GM23338 (cell line): ENCODE data around the gene DNAH6. TPM values are rescaled to one million over a fixed set of nuclear protein-coding genes. Genes with fewer than 3 reads are reported as not detected.

Source experiments
- ATAC-seq: fragments of 200-7000 bp; cut with Tn5 transposase; 3 replicates; pipeline ENCODE4 v1.9.1; 2020
- DNase-seq: peaks from one replicate; pipeline ENCODE4 v3.0.0-alpha.2; 2015; ENCODE audit warnings: low spot score
- H2AFZ ChIP-seq: fragments of 200-600 bp; sonication (generic); 2 replicates; pipeline ENCODE4 v1.8.0; 2016; ENCODE audit warnings: antibody characterized with exemption, mild to moderate bottlenecking, moderate library complexity
- H3F3A ChIP-seq: fragments of 200-600 bp; sonication (generic); replicated peaks from 2 replicates; pipeline ENCODE4 v1.8.0; 2017; ENCODE audit warnings: antibody characterized with exemption, mixed run types, low read depth
- H3K27ac ChIP-seq: fragments of 200-600 bp; sonication (generic); 2 replicates; pipeline ENCODE4 v1.6.1; 2016; ENCODE audit warnings: low read depth
- H3K27me3 ChIP-seq: fragments of 200-600 bp; sonication (generic); 2 replicates; pipeline ENCODE4 v1.8.0; 2016; ENCODE audit warnings: mild to moderate bottlenecking, mixed run types, moderate library complexity; ENCODE audit not compliant: insufficient read depth
- H3K36me3 ChIP-seq: fragments of 200-600 bp; sonication (generic); 2 replicates; pipeline ENCODE4 v1.8.0; 2016; ENCODE audit warnings: mild to moderate bottlenecking; ENCODE audit not compliant: insufficient read depth
- H3K4me1 ChIP-seq: fragments of 200-600 bp; sonication (generic); 2 replicates; pipeline ENCODE4 v1.8.0; 2016; ENCODE audit warnings: mild to moderate bottlenecking, moderate library complexity; ENCODE audit not compliant: insufficient read depth
- H3K4me2 ChIP-seq: fragments of 200-600 bp; sonication (generic); 2 replicates; pipeline ENCODE4 v1.7.1; 2017; ENCODE audit warnings: mixed run types
- H3K4me3 ChIP-seq: fragments of 200-600 bp; sonication (generic); 2 replicates; pipeline ENCODE4 v1.6.1; 2016; ENCODE audit warnings: mixed run types
- H3K79me2 ChIP-seq: fragments of 200-600 bp; sonication (generic); replicated peaks from 2 replicates; pipeline ENCODE4 v1.8.0; 2017; ENCODE audit warnings: mild to moderate bottlenecking; ENCODE audit not compliant: insufficient read depth
- H3K9me2 ChIP-seq: fragments of 200-600 bp; sonication (generic); 2 replicates; pipeline ENCODE4 v1.8.0; 2017; ENCODE audit not compliant: insufficient read depth
- H4K20me1 ChIP-seq: fragments of 200-600 bp; sonication (generic); replicated peaks from 2 replicates; pipeline ENCODE4 v1.8.0; 2017; ENCODE audit warnings: mild to moderate bottlenecking; ENCODE audit not compliant: insufficient read depth
- H3K27ac Mint-ChIP-seq: 2 replicates; pipeline ENCODE4 v1.8.0; 2020; ENCODE audit warnings: inconsistent platforms, mild to moderate bottlenecking, moderate library complexity, mixed read lengths
- H3K27me3 Mint-ChIP-seq: 3 replicates; pipeline ENCODE4 v1.8.0; 2022; ENCODE audit warnings: low read depth, mild to moderate bottlenecking, moderate library complexity, mixed read lengths, inconsistent platforms; ENCODE audit not compliant: insufficient read depth, poor library complexity
- H3K36me3 Mint-ChIP-seq: 3 replicates; pipeline ENCODE4 v1.8.0; 2021; ENCODE audit warnings: low read depth, mild to moderate bottlenecking, inconsistent platforms, moderate library complexity, mixed read lengths
- H3K4me1 Mint-ChIP-seq: 3 replicates; pipeline ENCODE4 v1.8.0; 2020; ENCODE audit warnings: mild to moderate bottlenecking, inconsistent platforms, mixed read lengths
- H3K4me3 Mint-ChIP-seq: 3 replicates; pipeline ENCODE4 v1.8.0; 2021; ENCODE audit warnings: moderate library complexity, mild to moderate bottlenecking, inconsistent platforms, mixed read lengths
- H3K9me3 Mint-ChIP-seq: 3 replicates; pipeline ENCODE4 v1.8.0; 2020; ENCODE audit warnings: moderate library complexity, mild to moderate bottlenecking, inconsistent platforms, mixed read lengths
- CREB1 ChIP-seq: fragments of 250-450 bp; sonication (Bioruptor Pico); IDR thresholded peaks from 2 replicates; pipeline ENCODE4 v1.5.0; 2020; ENCODE audit warnings: low read depth, mild to moderate bottlenecking, moderate library complexity
- EZH2 ChIP-seq: fragments of 200-600 bp; sonication (generic); IDR thresholded peaks from one replicate; pipeline ENCODE4 v1.8.0; 2017; ENCODE audit warnings: antibody characterized with exemption, mild to moderate bottlenecking, low read depth; ENCODE audit not compliant: unreplicated experiment
- EZH2phosphoT487 ChIP-seq: fragments of 200-600 bp; sonication (generic); IDR thresholded peaks from one replicate; pipeline ENCODE4 v1.8.1; 2018; ENCODE audit warnings: antibody characterized with exemption; ENCODE audit not compliant: unreplicated experiment
- JUNB ChIP-seq: IDR thresholded peaks from one replicate; pipeline ENCODE4 v1.6.1; 2016; ENCODE audit warnings: antibody characterized with exemption; ENCODE audit not compliant: unreplicated experiment
- NANOG ChIP-seq: IDR thresholded peaks from 2 replicates; pipeline ENCODE4 v1.6.1; 2016; ENCODE audit warnings: antibody characterized with exemption, borderline replicate concordance
- POLR2AphosphoS5 ChIP-seq: IDR thresholded peaks from 2 replicates; pipeline ENCODE4 v1.6.1; 2016; ENCODE audit warnings: antibody characterized with exemption, low read depth
- STAT1 ChIP-seq: IDR thresholded peaks from one replicate; pipeline ENCODE4 v1.6.1; 2016; ENCODE audit warnings: antibody characterized with exemption; ENCODE audit not compliant: unreplicated experiment
- ZNF114 ChIP-seq: fragments of 250-450 bp; sonication (Bioruptor Pico); IDR thresholded peaks from 2 replicates; pipeline ENCODE4 v1.5.0; 2020; ENCODE audit warnings: mild to moderate bottlenecking, moderate library complexity
- ZNF331 ChIP-seq: fragments of 250-450 bp; sonication (Bioruptor Pico); IDR thresholded peaks from 2 replicates; pipeline ENCODE4 v1.5.0; 2020; ENCODE audit warnings: low read depth, mild to moderate bottlenecking, moderate library complexity
- polyA plus RNA-seq: library from polyadenylated mRNA; unstranded; fragments of >200 nt; fragmentation: Nextera tagmentation; extraction: Ambion mirVana; gene quantifications from 2 replicates; pipeline ENCODE4 v1.2.1, GENCODE V29; 2016
- total RNA-seq: library from RNA; depleted of rRNA; stranded (reverse); fragments of >200 nt; shearing (Covaris generic); gene quantifications from 2 replicates; pipeline ENCODE4 v1.2.3, GENCODE V29; 2014
- TF ChIP-seq, protein P1 (sequence below), 2 experiments: fragments of 200-600 bp in 1 of 2; sonication (generic) in 1 of 2; conservative IDR thresholded peaks; 2 replicates each; pipeline versions ENCODE4 v1.5.1 to v1.6.1; 2016 to 2017; ENCODE audit warnings: antibody characterized with exemption in 2 of 2, low read depth in 2 of 2, mild to moderate bottlenecking in 2 of 2, moderate library complexity in 1 of 2
- TF ChIP-seq, protein P2 (sequence below): fragments of 250-450 bp; sonication (Bioruptor Pico); IDR thresholded peaks from 2 replicates; pipeline ENCODE4 v1.5.0; 2020; ENCODE audit warnings: mild to moderate bottlenecking, moderate library complexity
- TF ChIP-seq, protein P3 (sequence below): IDR thresholded peaks from one replicate; pipeline ENCODE4 v1.6.1; 2018; ENCODE audit warnings: antibody characterized with exemption; ENCODE audit not compliant: unreplicated experiment
- TF ChIP-seq, protein P4 (sequence below): IDR thresholded peaks from 2 replicates; pipeline ENCODE4 v1.6.1; 2016; ENCODE audit warnings: antibody characterized with exemption

Gene DNAH6
- total and polyA plus RNA-seq, 2 experiments from 2014 or later: 0.27 to 0.31 TPM

DNA sequence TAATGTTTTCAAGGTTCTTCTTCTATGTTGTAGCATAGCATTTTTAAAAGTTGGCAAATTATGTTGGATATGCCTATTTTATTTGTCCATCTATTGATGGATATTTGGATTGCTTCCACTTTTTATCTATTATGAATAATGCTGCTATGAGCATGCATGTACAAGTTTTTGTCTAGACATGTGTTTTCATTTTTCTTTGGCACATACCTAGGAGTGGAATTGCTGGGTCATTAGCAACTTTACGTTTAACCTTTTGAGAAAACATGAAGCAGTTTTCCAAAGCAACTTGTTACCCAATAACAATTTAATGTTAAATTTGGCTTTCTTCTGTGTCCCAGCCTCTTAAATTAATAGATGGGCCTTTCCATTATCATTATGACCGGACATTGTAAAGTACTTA lies 30.3 kb downstream of the DNAH6 start:
- Histone ChIP-seq H3K4me3 (no peak overlapping the region), H3K4me1 (no peaks in the 10 kb centered on the region), H3K27me3 (no peaks in the 10 kb centered on the region), H3K9me2 (no peaks in the 10 kb centered on the region), H3K36me3 (no peaks in the 10 kb centered on the region), H3K79me2 (no peaks in the 10 kb centered on the region), H2AFZ (no peak overlapping the region), H3K4me2 (no peak overlapping the region), H3K27ac (no peak overlapping the region), H3F3A (no peaks in the 10 kb centered on the region), H4K20me1 (no peaks in the 10 kb centered on the region)
- H3K4me3 Mint-ChIP-seq: no peak overlapping the region
- DNase-seq: no peak
- H3K27ac Mint-ChIP-seq: no peak overlapping the region
- no peak for ATAC-seq
- no peaks in the 10 kb centered on the region for H3K4me1 Mint-ChIP-seq
- no peaks in the 10 kb centered on the region for H3K9me3 Mint-ChIP-seq
- TF ChIP-seq, protein P1, sequence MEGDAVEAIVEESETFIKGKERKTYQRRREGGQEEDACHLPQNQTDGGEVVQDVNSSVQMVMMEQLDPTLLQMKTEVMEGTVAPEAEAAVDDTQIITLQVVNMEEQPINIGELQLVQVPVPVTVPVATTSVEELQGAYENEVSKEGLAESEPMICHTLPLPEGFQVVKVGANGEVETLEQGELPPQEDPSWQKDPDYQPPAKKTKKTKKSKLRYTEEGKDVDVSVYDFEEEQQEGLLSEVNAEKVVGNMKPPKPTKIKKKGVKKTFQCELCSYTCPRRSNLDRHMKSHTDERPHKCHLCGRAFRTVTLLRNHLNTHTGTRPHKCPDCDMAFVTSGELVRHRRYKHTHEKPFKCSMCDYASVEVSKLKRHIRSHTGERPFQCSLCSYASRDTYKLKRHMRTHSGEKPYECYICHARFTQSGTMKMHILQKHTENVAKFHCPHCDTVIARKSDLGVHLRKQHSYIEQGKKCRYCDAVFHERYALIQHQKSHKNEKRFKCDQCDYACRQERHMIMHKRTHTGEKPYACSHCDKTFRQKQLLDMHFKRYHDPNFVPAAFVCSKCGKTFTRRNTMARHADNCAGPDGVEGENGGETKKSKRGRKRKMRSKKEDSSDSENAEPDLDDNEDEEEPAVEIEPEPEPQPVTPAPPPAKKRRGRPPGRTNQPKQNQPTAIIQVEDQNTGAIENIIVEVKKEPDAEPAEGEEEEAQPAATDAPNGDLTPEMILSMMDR (conservative IDR thresholded peaks at IDR 0.05; ENCODE audit: low read depth in 2 of 2): no peak
- TF ChIP-seq ZNF331 (CRISPR knock-in tag) (no peak), JUNB (no peak), POLR2AphosphoS5 (no peak), EZH2 (no peak), NANOG (no peak), ZNF114 (CRISPR knock-in tag) (no peak), CREB1 (CRISPR knock-in tag) (no peak), STAT1 (no peak), EZH2phosphoT487 (no peak)
- TF ChIP-seq, protein P2, sequence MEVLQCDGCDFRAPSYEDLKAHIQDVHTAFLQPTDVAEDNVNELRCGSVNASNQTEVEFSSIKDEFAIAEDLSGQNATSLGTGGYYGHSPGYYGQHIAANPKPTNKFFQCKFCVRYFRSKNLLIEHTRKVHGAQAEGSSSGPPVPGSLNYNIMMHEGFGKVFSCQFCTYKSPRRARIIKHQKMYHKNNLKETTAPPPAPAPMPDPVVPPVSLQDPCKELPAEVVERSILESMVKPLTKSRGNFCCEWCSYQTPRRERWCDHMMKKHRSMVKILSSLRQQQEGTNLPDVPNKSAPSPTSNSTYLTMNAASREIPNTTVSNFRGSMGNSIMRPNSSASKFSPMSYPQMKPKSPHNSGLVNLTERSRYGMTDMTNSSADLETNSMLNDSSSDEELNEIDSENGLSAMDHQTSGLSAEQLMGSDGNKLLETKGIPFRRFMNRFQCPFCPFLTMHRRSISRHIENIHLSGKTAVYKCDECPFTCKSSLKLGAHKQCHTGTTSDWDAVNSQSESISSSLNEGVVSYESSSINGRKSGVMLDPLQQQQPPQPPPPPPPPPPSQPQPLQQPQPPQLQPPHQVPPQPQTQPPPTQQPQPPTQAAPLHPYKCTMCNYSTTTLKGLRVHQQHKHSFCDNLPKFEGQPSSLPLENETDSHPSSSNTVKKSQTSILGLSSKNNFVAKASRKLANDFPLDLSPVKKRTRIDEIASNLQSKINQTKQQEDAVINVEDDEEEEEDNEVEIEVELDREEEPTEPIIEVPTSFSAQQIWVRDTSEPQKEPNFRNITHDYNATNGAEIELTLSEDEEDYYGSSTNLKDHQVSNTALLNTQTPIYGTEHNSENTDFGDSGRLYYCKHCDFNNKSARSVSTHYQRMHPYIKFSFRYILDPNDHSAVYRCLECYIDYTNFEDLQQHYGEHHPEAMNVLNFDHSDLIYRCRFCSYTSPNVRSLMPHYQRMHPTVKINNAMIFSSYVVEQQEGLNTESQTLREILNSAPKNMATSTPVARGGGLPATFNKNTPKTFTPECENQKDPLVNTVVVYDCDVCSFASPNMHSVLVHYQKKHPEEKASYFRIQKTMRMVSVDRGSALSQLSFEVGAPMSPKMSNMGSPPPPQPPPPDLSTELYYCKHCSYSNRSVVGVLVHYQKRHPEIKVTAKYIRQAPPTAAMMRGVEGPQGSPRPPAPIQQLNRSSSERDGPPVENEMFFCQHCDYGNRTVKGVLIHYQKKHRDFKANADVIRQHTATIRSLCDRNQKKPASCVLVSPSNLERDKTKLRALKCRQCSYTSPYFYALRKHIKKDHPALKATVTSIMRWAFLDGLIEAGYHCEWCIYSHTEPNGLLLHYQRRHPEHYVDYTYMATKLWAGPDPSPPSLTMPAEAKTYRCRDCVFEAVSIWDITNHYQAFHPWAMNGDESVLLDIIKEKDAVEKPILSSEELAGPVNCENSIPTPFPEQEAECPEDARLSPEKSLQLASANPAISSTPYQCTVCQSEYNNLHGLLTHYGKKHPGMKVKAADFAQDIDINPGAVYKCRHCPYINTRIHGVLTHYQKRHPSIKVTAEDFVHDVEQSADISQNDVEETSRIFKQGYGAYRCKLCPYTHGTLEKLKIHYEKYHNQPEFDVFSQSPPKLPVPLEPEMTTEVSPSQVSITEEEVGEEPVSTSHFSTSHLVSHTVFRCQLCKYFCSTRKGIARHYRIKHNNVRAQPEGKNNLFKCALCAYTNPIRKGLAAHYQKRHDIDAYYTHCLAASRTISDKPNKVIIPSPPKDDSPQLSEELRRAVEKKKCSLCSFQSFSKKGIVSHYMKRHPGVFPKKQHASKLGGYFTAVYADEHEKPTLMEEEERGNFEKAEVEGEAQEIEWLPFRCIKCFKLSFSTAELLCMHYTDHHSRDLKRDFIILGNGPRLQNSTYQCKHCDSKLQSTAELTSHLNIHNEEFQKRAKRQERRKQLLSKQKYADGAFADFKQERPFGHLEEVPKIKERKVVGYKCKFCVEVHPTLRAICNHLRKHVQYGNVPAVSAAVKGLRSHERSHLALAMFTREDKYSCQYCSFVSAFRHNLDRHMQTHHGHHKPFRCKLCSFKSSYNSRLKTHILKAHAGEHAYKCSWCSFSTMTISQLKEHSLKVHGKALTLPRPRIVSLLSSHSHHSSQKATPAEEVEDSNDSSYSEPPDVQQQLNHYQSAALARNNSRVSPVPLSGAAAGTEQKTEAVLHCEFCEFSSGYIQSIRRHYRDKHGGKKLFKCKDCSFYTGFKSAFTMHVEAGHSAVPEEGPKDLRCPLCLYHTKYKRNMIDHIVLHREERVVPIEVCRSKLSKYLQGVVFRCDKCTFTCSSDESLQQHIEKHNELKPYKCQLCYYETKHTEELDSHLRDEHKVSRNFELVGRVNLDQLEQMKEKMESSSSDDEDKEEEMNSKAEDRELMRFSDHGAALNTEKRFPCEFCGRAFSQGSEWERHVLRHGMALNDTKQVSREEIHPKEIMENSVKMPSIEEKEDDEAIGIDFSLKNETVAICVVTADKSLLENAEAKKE: no peak
- TF ChIP-seq, protein P3, sequence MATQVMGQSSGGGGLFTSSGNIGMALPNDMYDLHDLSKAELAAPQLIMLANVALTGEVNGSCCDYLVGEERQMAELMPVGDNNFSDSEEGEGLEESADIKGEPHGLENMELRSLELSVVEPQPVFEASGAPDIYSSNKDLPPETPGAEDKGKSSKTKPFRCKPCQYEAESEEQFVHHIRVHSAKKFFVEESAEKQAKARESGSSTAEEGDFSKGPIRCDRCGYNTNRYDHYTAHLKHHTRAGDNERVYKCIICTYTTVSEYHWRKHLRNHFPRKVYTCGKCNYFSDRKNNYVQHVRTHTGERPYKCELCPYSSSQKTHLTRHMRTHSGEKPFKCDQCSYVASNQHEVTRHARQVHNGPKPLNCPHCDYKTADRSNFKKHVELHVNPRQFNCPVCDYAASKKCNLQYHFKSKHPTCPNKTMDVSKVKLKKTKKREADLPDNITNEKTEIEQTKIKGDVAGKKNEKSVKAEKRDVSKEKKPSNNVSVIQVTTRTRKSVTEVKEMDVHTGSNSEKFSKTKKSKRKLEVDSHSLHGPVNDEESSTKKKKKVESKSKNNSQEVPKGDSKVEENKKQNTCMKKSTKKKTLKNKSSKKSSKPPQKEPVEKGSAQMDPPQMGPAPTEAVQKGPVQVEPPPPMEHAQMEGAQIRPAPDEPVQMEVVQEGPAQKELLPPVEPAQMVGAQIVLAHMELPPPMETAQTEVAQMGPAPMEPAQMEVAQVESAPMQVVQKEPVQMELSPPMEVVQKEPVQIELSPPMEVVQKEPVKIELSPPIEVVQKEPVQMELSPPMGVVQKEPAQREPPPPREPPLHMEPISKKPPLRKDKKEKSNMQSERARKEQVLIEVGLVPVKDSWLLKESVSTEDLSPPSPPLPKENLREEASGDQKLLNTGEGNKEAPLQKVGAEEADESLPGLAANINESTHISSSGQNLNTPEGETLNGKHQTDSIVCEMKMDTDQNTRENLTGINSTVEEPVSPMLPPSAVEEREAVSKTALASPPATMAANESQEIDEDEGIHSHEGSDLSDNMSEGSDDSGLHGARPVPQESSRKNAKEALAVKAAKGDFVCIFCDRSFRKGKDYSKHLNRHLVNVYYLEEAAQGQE: no peak
- TF ChIP-seq, protein P4, sequence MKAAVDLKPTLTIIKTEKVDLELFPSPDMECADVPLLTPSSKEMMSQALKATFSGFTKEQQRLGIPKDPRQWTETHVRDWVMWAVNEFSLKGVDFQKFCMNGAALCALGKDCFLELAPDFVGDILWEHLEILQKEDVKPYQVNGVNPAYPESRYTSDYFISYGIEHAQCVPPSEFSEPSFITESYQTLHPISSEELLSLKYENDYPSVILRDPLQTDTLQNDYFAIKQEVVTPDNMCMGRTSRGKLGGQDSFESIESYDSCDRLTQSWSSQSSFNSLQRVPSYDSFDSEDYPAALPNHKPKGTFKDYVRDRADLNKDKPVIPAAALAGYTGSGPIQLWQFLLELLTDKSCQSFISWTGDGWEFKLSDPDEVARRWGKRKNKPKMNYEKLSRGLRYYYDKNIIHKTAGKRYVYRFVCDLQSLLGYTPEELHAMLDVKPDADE: no peak
- H3K27me3 Mint-ChIP-seq: no peaks in the 10 kb centered on the region
- H3K36me3 Mint-ChIP-seq: no peaks in the 10 kb centered on the region
